ENCODE measurements around the gene ARHGEF17. TPM values are rescaled to one million over a fixed set of nuclear protein-coding genes. Genes with fewer than 3 reads are reported as not detected.

ARHGEF17 gene
- total RNA-seq, 1 donor from 2014 or later: 49.8 TPM

- no peak for DNase-seq (ENCODE audit: low spot score)
These were observed 95.5 kb downstream of the ARHGEF17 start for GRCh38 chr11:73403541-73403940.

GRCh38 chr11:73404048-73404447 is 96.0 kb downstream of the ARHGEF17 start:
- peak; percentile 85 for DNase-seq (ENCODE audit: low spot score)

- DNase-seq (ENCODE audit: low spot score): no peak
These were observed 96.5 kb downstream of the ARHGEF17 start for GRCh38 chr11:73404506-73405145.

- no peak for DNase-seq (ENCODE audit: low spot score)
These were observed 97.1 kb downstream of the ARHGEF17 start for GRCh38 chr11:73405146-73405510.

- no peak for DNase-seq (ENCODE audit: low spot score)
These were observed 98.1 kb downstream of the ARHGEF17 start for GRCh38 chr11:73406131-73406530.

GRCh38 chr11:73406619-73407018 is 98.5 kb downstream of the ARHGEF17 start:
- no peak for DNase-seq (ENCODE audit: low spot score)

GRCh38 chr11:73409431-73409830 is 101.4 kb downstream of the ARHGEF17 start:
- DNase-seq (ENCODE audit: low spot score): peak; percentile 67

- no peak for DNase-seq (ENCODE audit: low spot score)
These were observed 102.6 kb downstream of the ARHGEF17 start for GRCh38 chr11:73410627-73411026.

GRCh38 chr11:73411031-73411430 is 103.0 kb downstream of the ARHGEF17 start:
- no peak for DNase-seq (ENCODE audit: low spot score)

- no peak for DNase-seq (ENCODE audit: low spot score)
These were observed 104.2 kb downstream of the ARHGEF17 start for GRCh38 chr11:73412308-73412707.

- DNase-seq (ENCODE audit: low spot score): no peak
These were observed 105.2 kb downstream of the ARHGEF17 start for GRCh38 chr11:73413256-73413655.

GRCh38 chr11:73414977-73415651 is 107.0 kb downstream of the ARHGEF17 start:
- DNase-seq (ENCODE audit: low spot score): no peak

- no peak for DNase-seq (ENCODE audit: low spot score)
These were observed 108.0 kb downstream of the ARHGEF17 start for GRCh38 chr11:73415854-73416615.

- DNase-seq (ENCODE audit: low spot score): no peak
These were observed 108.7 kb downstream of the ARHGEF17 start for GRCh38 chr11:73416786-73417185.

Other genes with a start within 250 kb of the ARHGEF17 start
- gene FCHSD2, start 166.0 kb upstream of the ARHGEF17 start, total RNA-seq: 54.9 TPM
- gene P2RY2, start 90.0 kb upstream of the ARHGEF17 start, total RNA-seq: 1.4 TPM
- 6.7 TPM for gene P2RY6, start 35.9 kb upstream of the ARHGEF17 start, total RNA-seq
- 15.8 TPM for gene RELT, start 68.1 kb downstream of the ARHGEF17 start, total RNA-seq